Fibroblast of mammary gland (primary cell): ENCODE measurements around the gene COX6B2.

Experiments
- DNase-seq: peaks from one replicate; pipeline ENCODE4 v3.0.0-alpha.2; 2010; ENCODE audit warnings: low read depth
- H3K4me3 ChIP-seq: 2 replicates; pipeline ENCODE4 v1.5.1; 2011; ENCODE audit warnings: low read depth, mild to moderate bottlenecking, low read length, moderate library complexity; ENCODE audit not compliant: control insufficient read depth
- TF ChIP-seq, protein P1 (sequence below): conservative IDR thresholded peaks from 2 replicates; pipeline ENCODE4 v1.5.1; 2011; ENCODE audit warnings: low read depth, low read length, inconsistent platforms; ENCODE audit not compliant: control insufficient read depth, insufficient read depth

COX6B2 gene

DNA sequence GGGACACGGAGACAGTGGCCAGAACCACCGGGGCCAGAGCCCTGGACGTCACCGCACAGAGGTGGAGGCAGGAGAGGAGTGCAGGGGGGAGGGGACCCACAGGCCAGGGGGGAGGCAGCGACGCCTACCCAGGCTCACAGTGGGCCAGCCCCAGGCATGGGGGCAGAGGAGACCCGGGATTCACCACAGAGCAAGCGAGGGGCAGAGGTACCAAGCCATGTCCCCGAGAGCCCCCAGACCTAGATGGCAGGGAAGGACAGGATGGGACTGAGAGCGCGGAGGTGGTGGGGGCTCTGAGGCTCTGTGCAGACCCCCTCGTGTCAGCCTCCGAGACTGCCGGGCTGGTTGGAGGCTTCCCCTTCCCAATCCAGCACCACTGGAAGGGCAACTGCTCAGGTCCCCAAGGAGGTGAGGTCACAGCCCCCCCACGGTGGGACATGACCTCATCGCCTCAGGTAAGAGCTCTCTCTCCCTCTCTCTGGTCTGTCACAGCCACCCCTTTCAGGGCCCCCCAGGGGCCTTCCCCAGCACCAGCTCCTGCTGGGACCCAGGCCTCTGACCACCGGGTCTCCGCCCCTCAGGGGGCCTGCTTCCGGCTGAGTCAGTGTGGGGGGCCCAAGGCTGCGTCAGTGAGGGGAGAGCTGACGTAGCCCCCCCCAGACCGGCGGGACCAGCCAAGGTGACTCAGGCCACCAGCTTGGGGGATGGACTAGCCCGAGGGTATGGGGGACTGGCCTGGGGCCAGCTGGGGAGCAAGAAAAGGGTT is 18.0 kb upstream of the COX6B2 start:
- no peak overlapping the region for H3K4me3 ChIP-seq
- DNase-seq = peak; percentile 41
- TF ChIP-seq, protein P1, sequence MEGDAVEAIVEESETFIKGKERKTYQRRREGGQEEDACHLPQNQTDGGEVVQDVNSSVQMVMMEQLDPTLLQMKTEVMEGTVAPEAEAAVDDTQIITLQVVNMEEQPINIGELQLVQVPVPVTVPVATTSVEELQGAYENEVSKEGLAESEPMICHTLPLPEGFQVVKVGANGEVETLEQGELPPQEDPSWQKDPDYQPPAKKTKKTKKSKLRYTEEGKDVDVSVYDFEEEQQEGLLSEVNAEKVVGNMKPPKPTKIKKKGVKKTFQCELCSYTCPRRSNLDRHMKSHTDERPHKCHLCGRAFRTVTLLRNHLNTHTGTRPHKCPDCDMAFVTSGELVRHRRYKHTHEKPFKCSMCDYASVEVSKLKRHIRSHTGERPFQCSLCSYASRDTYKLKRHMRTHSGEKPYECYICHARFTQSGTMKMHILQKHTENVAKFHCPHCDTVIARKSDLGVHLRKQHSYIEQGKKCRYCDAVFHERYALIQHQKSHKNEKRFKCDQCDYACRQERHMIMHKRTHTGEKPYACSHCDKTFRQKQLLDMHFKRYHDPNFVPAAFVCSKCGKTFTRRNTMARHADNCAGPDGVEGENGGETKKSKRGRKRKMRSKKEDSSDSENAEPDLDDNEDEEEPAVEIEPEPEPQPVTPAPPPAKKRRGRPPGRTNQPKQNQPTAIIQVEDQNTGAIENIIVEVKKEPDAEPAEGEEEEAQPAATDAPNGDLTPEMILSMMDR = no peak

DNA sequence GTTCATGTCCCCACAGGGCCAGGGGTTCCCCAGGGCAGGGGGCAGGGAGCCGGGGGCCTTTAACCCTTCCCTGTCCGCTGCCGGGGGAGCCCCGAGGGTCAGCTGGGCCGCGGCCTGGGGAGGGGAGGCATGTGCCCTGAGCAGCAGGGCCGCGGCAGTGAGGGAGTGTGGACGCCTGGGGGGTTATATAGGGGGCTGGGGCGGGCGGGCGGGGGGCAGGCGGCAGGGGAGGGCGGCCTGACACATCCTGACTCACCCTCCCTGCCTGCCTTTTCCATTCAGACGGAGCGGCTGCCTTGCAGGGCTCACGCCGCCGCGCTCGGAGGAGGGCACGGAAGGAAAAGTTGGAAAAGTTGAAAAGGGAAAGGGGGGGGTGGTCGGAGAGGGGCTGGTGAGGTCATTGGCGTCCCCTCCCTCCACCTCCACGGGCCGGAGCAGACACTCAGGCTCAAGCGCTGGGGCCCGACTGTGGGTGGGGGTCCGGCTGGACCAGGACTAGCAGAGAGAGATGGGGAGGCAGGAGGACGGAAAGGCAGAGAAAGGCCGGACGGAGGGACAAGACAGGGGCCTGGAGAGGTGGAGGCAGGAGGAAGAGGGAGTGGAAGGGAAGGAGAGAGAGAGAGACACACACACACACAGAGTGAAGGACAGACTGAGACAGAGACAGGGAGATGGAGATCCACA is 15.9 kb upstream of the COX6B2 start, which contains the start of gene IL11:
Gene IL11, minus strand, starts transcription at position 159 of the 684 bp plus-strand sequence. Its CDS starts 153 bp downstream, at position 6.
- TF ChIP-seq, protein P1 = no peak
- H3K4me3 ChIP-seq = peak within 1 kb of the TSS; percentile 59
- DNase-seq = peak; percentile 51

DNA sequence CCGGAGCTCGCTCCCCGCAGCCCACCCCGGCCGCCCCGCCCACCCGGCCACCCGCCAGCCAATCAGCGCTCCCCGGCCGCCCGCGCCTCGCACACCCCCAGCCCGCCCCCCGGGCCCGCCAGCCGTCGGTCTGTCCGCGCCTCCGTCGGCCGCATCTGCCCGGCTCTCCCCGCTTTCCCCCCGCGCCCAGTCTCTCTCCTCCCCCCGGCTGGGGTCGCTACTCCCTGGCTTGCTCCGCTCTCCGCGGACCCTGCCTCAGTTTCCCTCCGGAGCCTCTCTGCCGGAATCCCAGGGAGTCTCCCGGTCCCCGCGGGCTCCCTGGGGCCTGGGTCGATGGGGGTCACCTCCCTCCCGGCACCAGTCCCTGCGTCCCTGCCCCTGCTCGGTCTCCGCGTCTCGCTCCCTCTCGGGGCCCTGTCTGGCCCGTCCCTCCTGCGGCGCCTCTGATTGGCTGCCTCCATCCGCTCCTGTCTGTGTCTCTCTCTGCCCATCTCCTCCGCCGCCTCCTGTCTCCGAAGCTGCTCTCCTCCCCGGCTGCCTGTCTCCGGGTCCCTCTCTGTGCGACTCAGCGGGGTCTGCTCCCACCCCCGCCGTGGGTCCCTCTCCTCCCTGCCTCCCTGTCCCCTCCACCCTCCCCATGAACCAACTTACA is 15.3 kb upstream of the COX6B2 start:
- H3K4me3 ChIP-seq = peak overlapping the region; percentile 59
- TF ChIP-seq, protein P1 = no peak
- DNase-seq = peak; percentile 62

DNA sequence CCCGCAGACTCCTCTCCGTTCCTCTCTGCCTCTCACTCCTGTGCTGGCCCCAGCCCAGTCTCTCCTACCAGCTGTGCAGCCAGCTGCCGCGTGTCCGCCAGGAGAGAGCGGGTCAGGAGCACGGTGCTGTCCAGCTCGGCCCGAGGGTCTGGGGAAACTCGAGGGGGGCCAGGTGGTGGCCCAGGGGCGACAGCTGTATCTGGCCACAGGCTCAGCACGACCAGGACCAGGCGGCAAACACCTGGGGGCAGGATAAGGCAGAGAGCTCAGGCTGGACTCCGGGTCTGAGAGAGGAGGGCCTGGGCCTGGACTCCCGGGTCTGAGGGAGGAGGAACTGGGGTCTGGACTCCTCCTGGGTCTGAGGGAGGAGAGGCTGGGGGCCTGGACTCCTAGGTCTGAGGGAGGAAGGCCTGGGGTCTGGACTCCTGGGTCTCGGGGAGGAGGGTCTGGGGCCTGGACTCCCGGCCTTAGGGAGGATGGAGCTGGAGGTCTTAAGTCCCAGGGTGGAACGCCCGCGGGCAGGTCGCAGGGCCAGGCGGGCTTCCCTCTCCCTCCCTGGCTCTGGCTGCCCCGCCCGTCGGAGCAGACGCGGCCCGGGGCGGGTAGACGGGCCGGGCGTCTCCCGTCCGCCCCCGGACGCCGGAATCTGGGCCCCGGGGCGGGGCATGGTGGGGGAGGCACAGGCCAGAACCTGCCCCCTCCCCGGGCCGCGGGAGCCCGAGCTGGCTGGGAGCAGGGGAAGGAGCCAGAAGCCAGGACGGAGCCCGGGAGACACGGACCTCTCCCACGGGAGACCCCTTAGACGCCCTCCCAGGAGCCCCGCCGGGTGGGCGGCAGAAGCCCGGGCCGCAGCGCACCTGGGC is 14.4 kb upstream of the COX6B2 start:
- TF ChIP-seq, protein P1 = no peak
- peak; percentile 33 for DNase-seq
- H3K4me3 ChIP-seq = peak overlapping the region; percentile 35

DNA sequence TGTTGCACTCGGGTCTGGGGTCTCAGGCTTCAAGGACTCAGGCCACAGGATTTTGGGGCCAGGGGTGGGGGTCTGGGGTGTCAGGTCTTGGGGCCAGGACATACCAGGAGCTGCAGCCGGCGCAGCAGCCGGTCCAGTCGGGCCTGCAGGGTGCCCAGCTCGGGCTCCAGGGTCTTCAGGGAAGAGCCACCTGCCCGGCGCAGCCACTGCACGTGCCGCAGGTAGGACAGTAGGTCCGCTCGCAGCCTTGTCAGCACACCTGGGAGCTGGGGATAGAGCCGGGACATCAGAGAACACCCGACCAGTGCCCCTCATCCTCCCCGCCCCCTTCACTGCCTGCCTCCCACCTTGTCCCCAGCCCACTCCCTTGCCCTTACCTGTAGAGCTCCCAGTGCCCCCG is 13.6 kb upstream of the COX6B2 start:
- no peak overlapping the region for H3K4me3 ChIP-seq
- TF ChIP-seq, protein P1 = no peak
- DNase-seq = no peak

DNA sequence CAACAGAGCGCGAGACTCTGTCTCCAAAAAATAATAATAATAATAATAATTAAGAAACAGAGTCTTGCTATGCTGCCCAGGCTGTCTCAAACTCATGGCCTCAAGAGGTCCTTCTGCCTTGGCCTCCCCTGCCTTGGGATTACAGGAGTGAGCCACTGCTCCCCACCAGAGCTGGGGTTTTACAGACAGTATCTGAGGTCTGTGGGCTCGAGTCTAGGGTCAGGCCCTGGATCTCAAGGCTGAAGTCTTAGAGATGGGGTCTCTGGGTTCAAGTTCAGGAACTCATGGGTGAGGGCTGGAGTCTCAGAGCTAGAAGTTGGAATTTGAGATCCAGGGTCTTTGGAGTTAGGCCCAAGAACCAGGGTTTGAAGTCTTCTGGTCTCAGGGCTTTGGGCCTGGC is 12.3 kb upstream of the COX6B2 start:
- TF ChIP-seq, protein P1 = no peak
- H3K4me3 ChIP-seq = no peak overlapping the region
- no peak for DNase-seq
